Measurements from ENCODE around the gene CCER1. TPM values are rescaled to one million over a fixed set of nuclear protein-coding genes. Genes with fewer than 3 reads are reported as not detected.

The CCER1 gene, protein sequence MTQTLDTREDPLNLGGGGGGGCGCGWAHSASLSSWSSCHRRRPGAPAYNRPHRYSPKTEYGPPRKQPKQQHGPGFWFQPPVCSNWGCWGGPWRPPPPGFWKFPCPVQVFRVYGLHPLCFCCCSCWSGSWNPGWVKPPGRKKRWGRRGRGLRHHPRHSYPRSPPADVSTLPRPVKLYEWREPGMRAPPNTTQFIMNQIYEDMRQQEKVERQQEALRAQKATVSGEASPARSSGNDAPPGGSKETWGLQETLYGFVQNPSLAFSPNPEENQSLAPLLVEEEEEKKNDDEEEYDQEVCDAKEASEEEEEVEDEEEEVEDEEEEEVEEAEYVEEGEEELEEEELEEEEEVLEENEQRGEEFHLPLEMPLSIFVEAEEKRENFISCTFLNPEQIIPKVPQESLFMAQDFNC
- total RNA-seq (2014; rRNA removed; shearing (Covaris generic)) = not detected in 2 replicates

DNA sequence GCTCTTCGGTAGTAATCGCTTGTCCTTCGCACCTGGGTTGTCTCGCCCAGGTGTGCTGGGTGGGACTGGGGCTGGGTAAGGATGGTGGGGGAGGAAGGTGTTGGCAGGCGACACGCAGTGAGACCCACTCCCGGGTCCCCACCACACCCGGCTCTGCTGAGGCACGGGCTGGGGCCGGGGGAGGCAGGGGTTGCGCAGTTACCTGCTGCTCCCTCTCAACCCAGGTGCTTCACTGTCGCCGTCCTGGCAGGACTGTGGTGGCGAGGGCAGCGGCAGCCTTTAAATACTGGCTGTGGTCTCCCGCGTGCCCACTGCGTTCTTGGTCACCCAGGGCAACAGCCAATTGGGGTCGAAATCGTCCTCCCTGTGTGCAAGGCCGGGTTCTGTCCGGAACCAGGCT is at the start of gene CCER1:
Gene CCER1 (minus strand): TSS at position 256 of the 400 bp plus-strand sequence. CDS start 434 bp downstream, outside the sequence.

Other genes with a start within 250 kb of the CCER1 start
- gene EPYC, start 49.8 kb upstream of the CCER1 start, total RNA-seq (2014; rRNA removed; shearing (Covaris generic)) = not detected in 2 replicates
- gene KERA, start 102.8 kb upstream of the CCER1 start, total RNA-seq (2014; rRNA removed; shearing (Covaris generic)) = not detected in 2 replicates
- gene LUM, start 156.3 kb upstream of the CCER1 start, total RNA-seq (2014; rRNA removed; shearing (Covaris generic)) = 0.32 and 0.83 TPM in 2 replicates
- 0.56 TPM in 1 of 2 replicates, not detected in the other for gene DCN, start 227.6 kb upstream of the CCER1 start, total RNA-seq (2014; rRNA removed; shearing (Covaris generic))